Inflammatory macrophage (primary cell): ENCODE measurements around the gene CCDC137.

ENCODE experiments used
- DNase-seq, 2 donors: peaks; one replicate each; pipeline ENCODE4 v3.0.0-alpha.2; 2020 to 2022

The CCDC137 gene

DNA sequence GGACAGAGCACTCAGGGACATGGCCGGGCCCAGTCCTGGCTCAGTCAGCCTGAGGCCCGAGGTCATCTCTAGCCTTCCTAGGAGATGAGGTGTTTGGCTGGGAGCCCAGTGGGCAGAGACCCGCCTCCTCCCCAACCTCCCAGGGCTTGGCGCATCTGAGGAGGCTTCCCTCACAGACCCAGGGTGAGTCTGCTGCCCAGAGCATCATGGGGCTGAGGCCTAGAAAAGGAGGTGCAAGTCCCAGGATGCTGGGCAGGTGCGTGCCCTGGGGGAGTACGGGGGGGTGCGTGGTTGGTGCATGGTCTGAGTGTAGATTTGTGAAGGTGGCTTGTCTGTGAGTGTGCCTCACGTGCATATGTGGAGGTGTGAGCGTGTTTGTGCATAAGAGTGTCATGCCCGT lies 14.8 kb upstream of the CCDC137 start:
- DNase-seq: no peak

DNA sequence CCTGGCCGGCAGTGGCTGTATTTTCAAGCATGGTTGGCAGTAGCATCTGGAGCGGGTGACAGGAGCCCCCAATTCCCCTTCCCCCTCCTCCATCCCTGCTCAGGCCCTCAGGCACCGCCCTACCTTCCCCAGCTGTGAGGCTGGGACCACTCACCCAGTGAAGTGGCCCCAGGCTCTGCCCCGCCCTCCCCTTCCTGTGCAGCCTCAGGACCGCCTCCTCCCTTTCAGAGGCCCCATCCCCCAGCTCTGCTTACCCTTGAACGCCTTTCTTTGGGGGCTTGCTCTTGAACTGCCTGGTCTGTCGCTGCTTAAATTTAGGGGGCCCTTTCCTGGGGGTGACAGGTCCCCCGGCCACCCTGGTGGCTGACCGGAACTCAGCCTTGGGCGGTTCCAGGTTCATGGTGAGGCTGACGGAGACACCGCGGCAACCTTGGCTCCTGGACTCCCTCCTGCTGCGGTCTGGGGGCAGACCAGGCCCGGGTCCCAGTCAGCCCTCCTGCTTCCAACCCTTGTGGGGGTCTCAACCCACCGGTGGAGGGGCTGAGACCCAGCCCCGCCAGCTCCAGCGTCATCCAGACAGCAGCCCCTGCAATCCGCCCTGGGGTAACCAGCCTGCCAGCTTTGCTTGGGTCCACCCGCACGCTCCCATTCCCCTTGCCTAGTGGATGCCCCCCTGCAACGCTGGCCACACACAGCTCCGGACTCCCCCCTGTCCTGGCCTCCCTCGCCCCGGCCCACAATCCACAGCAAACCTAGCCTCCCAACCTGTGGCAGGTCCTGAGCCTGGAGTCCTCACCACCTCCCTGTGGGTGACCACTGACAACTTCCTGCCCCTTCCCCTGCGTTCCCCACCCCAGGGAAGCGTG lies 13.4 kb upstream of the CCDC137 start:
- no peak for DNase-seq

DNA sequence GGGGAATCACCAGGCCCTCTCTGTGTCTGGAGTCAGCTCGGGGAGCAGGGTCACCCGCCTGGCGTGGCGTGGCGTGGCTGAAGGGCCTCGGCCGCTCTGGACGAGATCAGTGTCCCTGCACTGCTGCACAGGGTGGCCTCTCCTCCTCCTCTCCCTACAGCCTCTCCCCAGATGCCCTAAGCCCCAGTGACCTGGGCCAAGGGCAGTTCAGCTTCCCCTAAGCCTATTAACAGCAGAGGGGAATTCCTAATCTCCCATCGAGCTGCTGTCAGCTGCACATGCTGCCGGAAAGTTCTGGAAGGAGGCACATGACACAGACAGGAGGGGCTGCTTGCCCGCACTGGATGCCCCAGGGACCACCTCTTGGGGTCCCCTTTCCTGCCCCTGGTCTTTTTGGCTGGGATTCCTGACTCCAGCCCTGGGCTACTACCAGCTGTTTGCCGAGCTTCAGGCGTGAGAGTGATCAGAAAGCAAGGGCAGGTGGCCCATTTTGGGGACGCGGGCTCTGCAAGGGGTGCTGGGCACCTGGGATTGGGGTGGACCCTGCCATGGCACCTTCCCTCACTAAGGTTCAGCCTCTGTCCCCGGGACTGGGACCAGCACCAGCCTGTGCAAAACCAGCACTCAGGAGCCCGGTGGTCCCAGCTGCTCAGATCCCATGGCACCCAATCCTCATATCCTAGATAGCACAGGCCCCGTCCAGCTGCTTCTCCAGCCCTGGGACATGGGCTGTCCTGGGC lies 11.0 kb upstream of the CCDC137 start:
- peak in 1 of 2 donors; percentile 55 for DNase-seq

DNA sequence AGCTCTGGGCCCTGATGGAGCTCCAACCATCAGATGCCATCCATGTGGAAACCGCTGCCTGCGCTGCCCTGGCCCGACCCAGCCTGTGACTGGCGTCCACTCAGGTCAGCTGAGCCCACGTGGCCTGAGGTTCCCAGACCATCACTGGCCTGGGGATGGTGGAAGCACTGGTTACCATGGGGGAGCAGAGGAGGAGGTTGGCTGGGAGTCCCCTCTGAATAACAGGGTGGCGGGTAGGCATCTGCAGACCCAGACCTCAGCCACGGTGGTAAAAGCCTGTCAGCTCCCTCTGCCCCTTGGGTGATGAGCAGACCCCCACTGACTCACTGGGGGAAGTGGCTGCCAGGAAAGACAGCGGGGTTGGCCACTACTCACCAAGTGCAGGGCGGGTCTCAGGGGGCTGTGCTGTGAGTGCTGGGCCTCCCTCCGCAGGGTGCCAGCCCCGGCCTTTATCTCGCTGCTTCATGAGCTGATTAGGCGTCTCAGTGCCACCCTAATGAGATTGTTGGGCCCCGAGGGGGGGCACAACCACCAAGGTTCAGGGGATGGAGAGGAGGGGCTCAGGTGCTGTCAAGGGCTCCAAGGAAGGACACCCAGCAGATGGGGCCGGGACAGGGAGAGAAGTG lies 10.3 kb upstream of the CCDC137 start, which contains the start of gene PDE6G:
PDE6G (minus strand) TSS at position 425 of the 626 bp plus-strand sequence. CDS start 3,237 bp downstream, outside the sequence.
- DNase-seq: no peak

DNA sequence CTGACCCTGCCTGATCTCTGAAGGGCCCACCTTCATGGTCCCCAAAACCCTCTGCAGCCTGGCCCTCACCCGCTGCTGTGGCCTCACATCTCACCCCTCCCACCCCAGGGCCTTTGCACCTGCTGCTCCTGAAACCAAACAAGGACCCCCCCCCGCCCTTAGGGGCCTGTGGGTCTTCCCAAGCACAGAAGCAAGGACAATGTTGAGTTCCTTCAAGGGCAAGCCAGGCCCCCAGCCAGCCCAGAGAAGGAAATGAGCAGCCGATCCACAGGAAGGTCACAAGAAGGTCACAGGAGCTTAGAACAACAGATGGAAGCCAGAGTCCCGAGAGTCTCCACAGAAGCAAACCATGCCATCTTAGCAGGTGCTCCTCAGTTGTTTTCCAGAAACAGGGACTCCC lies 9.7 kb upstream of the CCDC137 start:
- DNase-seq: no peak

DNA sequence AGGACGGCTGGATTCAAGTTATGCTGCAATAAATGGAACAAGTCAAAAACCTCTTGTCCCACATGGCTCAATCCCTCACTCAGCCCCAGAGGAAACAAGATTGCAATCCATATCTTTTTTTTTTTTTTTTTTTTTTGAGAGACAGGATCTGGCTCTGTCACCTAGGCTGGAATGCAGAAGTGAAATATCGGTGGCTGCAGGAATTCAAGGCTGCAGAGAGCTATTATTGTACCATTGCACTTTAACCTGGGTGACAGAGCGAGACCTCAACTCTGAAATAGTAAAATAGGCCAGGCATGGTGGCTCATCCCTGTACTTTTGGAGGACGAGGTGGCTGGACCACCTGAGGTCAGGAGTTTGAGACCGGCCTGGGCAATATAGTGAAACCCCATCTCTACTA lies 7.5 kb upstream of the CCDC137 start:
- no peak for DNase-seq

DNA sequence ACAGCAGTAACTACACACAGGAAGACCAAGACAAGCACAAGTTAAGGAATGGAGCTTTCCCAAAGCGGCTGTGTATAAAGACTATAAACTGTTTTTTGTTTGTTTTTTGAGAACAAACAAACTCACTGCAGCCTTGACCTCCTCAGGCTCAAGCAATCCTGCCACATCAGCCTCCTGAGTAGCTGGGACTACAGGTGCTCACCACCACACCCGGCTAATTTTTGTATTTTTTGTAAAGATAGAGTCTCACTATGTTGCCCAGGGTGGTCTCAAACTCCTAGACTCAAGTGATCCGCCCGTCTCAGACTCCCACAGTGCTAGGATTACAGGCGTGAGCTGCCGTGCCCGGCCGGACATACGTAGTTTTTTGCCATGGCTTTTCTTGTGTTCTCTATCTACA lies 6.1 kb upstream of the CCDC137 start:
- DNase-seq: no peak

DNA sequence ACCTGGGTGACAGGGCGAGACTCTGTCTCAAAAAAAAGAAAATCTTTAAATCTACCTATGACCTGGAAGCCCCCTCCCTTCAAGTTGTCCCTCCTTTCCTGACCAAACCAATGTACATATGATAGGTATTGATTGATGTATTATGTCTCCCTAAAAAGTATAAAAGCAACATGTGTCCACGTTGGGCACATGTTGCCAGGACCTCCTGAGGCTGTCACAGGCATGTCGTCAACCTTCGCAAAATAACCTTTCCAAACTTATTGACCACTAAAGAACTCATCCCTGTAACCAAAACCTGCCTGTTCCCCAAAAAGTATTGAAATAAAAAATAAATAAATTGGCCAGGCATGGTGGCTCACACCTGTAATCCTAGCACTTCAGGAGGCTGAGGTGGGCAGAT lies 4.5 kb upstream of the CCDC137 start:
- no peak for DNase-seq

DNA sequence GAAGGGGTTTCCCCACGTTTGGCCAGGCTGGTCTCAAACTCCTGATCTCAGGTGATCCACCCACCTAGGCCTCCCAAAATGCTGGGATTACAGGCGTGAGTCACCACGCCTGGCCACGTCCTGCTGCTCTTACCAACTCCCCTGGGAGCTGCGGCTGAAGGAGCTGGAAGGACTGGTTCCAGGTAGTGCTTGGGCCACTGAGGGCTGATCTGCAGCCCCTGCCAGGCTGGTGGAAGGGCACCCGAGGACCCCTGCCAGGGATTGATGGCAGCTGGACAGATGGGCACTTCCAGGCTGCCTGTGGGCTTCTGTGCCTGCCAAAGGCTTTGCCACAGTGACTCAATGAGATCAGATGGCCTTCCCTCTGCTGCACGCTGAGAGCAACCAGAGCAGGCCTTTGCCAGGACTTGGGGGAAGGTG lies 2.5 kb upstream of the CCDC137 start:
- DNase-seq: no peak

DNA sequence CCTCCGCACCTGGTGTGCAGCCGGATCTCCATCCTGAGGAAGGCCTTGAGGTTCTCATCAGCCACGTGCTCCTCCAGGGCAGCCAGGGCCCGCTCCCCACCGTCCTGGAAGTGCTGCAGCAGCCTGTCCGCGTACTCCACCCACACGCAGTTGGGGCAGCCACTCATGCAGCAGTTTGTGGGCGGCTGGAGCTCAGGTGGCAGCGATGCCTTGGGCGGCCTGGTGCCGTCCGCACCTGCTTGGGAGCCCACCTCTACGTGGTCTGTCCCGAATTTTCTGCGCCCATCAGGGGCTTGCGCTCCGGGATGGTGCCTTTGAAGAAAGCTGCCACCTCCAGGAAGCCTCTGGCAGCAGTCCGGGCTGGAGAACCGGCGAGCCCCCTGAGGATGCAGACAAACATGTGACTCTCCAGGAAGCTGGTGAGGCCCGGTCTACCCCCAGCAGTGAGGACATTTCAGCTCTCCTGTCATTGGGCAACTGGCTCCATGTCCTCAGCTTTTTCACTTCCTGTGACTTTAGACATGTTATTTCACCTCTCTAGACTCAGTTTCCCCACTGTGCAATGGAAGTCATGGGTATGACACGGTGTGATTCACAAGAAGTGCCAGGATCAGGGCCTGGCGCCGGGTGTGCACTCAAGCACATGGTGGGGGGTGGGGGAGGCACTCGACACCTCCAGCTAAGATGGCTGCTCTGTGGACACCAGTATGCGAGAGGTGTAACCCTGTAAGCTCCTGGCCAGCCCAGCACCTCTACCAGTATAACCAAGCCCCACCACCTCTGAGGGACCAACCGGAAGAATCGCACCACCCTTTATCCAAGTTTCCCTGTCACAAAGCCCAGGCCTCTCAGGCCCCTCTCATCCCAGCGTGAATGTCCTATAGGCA lies 1.1 kb upstream of the CCDC137 start:
- DNase-seq: peak; percentile 14 to 35

DNA sequence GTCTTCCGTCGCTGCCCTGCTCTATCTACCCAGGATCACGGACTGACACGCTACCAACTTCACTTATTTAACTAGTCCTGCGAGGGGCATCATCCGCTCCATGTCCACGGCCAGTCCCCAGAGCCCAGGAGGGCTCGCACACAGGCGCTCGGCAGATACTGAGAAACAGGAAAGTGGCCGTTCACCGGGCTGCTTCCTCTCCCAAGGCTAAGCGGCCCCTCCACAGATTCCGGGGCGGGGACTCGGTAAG lies 520 bp upstream of the CCDC137 start:
- peak in 1 of 2 donors; percentile 21 for DNase-seq

DNA sequence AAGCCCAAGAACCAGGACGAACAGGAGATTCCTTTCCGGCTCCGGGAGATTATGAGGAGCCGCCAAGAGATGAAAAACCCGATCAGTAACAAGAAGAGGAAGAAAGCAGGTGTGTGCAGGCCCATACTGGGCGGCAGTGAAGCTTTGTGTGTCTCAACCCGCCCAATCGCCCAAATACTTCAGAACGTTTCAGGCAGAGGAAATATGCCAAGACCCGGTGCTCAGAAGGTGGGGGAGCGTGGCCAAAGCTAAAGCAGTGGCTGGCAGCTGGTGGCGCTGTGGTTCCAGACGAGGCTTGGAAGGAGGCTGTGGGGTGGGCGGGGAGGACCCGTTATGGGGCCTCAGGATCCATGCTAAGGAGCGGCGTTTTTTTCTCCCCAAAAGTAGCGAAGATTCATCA lies 1.2 kb downstream of the CCDC137 start:
- peak in 1 of 2 donors; percentile 8 for DNase-seq

DNA sequence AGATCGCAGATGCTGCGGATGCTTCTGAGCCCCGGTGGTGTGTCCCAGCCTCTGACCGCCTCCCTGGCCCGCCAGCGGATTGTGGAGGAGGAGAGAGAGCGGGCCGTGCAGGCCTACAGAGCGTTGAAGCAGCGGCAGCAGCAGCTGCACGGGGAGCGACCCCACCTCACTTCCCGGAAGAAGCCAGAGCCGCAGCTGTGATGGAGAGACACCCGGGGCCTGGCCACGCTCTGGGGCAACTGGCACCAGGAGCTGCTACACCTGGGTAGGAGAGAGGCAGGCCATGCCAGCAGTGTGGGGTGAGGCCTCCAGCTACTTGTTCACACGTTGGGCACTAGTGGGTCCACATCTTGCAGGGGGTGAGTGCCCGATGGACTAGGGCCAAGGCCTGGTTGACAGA lies 6.0 kb downstream of the CCDC137 start:
- DNase-seq: no peak

DNA sequence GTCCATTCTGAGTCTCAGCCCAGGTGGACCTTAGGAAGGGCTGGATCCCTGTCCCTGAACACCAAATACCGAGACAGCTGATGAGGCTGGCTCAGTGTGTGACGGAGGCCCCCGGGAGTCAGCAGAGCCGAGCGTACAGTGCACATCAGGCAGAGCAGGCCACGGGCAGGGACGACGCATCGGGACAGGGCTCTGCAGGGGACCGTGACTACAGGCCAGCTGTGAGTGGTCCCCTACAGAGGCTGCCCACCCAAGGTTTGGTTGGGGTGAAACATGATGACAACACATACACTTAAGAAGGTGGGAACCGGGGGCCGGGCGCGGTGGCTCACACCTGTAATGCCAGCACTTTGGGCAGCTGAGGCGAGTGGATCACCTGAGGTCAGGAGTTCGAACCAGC lies 6.4 kb downstream of the CCDC137 start:
- no peak for DNase-seq

DNA sequence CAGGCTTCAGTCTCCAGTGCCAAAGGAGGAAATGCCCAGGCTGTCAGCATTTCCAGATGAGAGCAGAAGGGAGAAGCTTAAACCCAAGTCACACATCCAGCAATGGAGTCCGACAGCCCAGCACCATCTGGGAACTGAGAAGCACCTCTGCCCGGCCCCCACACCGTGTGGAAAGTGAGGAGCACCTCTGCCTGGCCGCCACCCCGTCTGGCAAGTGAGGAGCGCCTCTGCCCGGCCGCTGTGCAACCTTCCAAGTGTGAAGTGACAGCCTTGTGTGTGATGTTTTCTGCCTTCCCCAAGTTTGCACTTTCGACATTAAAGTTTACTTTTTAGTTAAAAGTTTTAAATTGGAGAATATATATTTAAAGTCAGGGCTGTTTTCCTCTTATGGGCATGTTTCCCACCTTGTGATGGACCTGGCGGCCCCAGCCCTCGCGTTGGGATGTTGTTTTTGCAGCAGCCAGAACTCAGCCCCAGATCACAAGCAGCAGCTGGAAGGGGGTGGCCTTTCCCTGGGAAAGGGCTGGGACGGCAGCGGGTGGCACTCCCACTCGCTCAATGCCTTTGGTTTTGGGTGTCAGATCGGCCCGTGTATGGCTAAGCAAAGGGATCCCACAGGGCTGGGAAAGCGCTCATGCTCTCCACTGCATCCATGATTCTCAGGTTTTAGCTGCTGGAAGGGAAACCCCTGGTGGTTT lies 7.2 kb downstream of the CCDC137 start:
- DNase-seq: no peak

DNA sequence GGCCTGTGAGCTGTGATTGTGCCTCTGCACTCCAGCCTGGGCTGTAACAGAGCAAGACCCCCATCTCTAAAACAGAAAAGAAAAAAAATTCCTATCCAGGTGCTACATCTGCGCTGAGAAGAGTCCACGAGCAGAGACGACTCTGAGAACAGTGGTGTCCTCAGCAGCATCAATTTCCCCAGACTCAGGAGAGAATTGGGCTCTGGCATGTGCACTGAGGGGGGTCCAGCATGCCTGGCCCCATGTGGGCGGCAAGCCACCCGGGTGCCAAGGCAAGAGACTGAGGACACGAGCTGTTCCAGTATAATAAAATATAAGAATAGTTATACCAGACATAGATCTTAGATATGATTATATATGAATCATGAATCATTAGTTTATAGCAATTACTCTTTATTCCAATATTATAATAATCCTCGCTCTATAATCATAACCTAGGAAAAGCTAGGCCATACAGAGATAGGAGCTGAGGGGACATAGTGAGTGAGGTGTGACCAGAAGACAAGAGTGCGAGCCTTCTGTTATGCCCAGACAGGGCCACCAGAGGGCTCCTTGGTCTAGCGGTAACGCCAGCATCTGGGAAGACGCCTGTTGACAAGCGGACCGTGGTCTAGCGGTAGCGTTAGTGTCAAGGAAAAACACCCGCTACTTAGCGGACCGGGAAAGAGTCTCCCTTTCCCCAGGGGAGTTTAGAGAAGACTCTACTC lies 9.1 kb downstream of the CCDC137 start:
- peak; percentile 9 to 11 for DNase-seq

DNA sequence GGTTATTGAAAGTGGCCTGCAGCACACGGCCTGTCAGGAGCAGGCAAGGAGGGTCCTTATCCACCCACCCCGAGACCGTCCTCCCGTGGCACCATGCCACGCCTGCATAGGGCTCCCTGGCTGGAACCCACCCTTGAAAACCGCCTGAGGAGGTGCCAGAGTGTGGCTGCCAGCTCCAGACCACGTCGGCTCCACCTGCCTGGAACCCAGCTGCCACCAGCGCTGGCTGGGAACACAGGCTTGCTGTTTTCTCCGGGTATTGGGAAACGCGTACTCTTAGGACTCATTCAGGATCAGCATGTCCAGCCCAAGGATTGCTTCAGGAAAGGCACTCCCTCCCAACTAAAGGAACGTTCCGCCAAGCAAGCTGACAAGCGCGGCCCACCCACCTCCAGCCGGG lies 10.4 kb downstream of the CCDC137 start:
- DNase-seq: no peak

DNA sequence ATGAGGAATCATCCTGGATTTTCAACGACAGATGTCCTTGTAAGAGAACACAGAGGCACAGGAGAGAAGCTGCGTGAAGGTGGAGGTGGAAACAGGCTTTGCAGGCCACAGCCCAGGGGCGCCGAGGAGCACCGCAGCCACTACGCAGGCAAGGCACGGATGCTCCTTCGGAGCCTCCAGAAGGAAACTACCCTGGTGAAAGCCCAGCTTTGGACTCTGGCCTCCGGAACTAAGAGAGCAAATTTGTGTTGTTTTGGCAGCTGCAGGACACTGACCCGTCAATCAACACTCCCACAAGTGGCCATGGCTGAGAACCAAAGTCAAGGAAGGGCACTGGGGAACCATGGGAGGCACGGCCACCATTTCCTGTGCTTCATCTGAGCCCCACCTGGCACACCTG lies 13.6 kb downstream of the CCDC137 start:
- no peak for DNase-seq

DNA sequence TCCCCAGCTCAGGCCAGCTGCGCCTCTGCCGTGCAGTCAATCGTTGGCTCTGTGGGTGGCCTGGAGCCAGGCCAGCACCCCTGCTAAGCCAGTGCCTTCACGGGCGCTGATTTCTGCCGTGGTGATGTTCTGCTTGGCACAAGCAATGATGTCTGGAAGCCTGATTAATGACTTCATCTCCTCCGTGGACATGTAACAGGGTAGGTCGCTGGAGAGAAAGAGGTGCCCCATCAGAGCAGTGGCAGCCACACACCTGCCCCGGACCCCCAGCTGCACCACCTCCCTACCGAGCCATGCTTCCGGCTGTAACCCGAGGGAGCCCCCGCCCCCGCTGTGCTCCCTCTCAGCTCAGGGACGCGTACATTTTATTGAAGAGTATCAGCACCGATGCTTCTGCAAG lies 15.1 kb downstream of the CCDC137 start:
- DNase-seq: no peak

DNA sequence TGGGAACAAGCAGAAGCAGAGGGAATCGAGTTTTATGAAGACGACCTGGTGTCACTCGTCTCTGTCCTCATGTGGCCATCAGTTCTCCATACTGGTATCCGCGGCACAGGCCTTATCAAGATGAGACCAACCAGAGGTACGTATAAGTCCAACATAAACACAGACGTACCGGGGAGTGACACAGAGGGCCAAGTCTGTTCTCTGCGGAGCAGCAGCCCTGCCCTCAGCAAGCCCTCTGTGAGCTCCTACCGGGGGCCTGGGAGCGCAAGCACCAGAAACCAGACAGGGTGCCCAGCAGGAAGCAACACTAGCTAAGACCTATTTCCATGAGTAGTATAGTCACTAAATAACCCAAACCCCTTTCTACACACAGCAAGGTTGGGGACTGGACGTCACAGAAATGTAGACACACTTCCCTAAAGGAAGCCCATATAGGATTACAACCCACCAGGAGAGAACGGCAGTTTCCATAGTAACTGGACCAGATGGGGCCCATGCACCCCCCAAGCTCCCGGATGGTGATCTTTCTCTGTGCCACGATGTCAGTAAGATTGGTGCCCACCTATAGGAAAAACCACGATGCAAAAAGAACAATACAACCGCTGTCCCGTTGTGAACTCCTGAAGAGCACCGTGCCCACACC lies 16.1 kb downstream of the CCDC137 start:
- DNase-seq: no peak

DNA sequence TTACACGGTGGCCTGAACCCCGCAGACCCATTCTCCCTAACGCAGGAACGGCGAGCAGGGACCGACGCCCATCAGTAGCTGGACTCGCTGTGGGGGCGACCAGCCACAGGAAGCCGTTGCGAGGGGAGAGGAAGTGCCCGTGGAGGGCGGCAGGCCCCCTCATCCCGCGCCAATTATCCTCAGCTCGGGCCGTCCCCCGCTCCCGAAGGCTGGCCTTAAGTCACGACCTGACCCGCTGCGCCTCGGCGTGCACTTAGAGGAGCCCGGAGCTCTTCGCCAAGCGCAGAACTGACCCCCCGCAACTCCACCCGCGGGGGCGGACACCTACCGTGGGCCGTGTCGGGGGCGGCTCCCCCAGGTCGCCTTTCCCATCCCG lies 16.7 kb downstream of the CCDC137 start:
- DNase-seq: peak; percentile 19 to 61
